NCI-H446 (cell line): Measurements from ENCODE around the gene NOTCH2.
A peak's percentile ranks its signal among the peaks of the same experiment; 100 is the strongest.

ENCODE experiments used
- DNase-seq, 2 experiments: peaks; one replicate each; lab custom pipeline; 2025; lab: John Stamatoyannopoulos, UW

NOTCH2 gene

GRCh38 chr1:119873135-119874015 is 196.1 kb downstream of the NOTCH2 start:
- DNase-seq = no peak

GRCh38 chr1:119871881-119872280 is 197.6 kb downstream of the NOTCH2 start:
- no peak for DNase-seq

- DNase-seq = peak; percentile 46 to 80
These were observed 198.4 kb downstream of the NOTCH2 start for GRCh38 chr1:119870917-119871596.

- DNase-seq = no peak
These were observed 199.5 kb downstream of the NOTCH2 start for GRCh38 chr1:119869995-119870394.

GRCh38 chr1:119868176-119868575 is 201.3 kb downstream of the NOTCH2 start:
- no peak for DNase-seq

GRCh38 chr1:119866451-119866850 is 203.0 kb downstream of the NOTCH2 start:
- no peak for DNase-seq

- no peak for DNase-seq
These were observed 203.8 kb downstream of the NOTCH2 start for GRCh38 chr1:119865627-119866026.

GRCh38 chr1:119862276-119862675 is 207.2 kb downstream of the NOTCH2 start:
- no peak for DNase-seq
